Neural progenitor cell (in vitro differentiated cells): Measurements from ENCODE around the gene AOX1. TPM values are rescaled to one million over a fixed set of nuclear protein-coding genes. Genes with fewer than 3 reads are reported as not detected.

Experiments used
- DNase-seq: peaks from one replicate; pipeline ENCODE4 v3.0.0-alpha.2; 2016; ENCODE audit warnings: low spot score
- H2AFZ ChIP-seq: fragments of 200-600 bp; sonication (generic); replicated peaks from 2 replicates; pipeline ENCODE4 v1.6.1; 2016; ENCODE audit warnings: antibody characterized with exemption
- H3F3A ChIP-seq: fragments of 200-600 bp; sonication (generic); 2 replicates; pipeline ENCODE4 v1.6.1; 2016; ENCODE audit warnings: antibody characterized with exemption, low read depth
- H3K27ac ChIP-seq: fragments of 200-600 bp; sonication (generic); 2 replicates; pipeline ENCODE4 v1.5.1; 2016; ENCODE audit warnings: mild to moderate bottlenecking
- H3K27me3 ChIP-seq: fragments of 200-600 bp; sonication (generic); 2 replicates; pipeline ENCODE4 v1.6.1; 2016; ENCODE audit warnings: mild to moderate bottlenecking, moderate library complexity
- H3K36me3 ChIP-seq: fragments of 200-600 bp; sonication (generic); 2 replicates; pipeline ENCODE4 v1.5.1; 2016
- H3K4me1 ChIP-seq: fragments of 200-600 bp; sonication (generic); 2 replicates; pipeline ENCODE4 v1.6.1; 2016; ENCODE audit warnings: mixed run types
- H3K4me2 ChIP-seq: fragments of 200-600 bp; sonication (generic); 2 replicates; pipeline ENCODE4 v1.6.1; 2016
- H3K4me3 ChIP-seq: fragments of 200-600 bp; sonication (generic); 2 replicates; pipeline ENCODE4 v1.5.1; 2016
- H3K79me2 ChIP-seq: fragments of 200-600 bp; sonication (generic); 2 replicates; pipeline ENCODE4 v1.6.1; 2016; ENCODE audit warnings: low read depth
- H3K9ac ChIP-seq: fragments of 200-600 bp; sonication (generic); 2 replicates; pipeline ENCODE4 v1.6.1; 2016
- H3K9me3 ChIP-seq: fragments of 200-600 bp; sonication (generic); 2 replicates; pipeline ENCODE4 v1.5.1; 2016; ENCODE audit warnings: low read depth
- H4K20me1 ChIP-seq: fragments of 200-600 bp; sonication (generic); 2 replicates; pipeline ENCODE4 v1.6.1; 2016; ENCODE audit warnings: low read depth
- H3K27ac Mint-ChIP-seq: 3 replicates; pipeline ENCODE4 v1.8.0; 2021; ENCODE audit warnings: mixed read lengths
- H3K27me3 Mint-ChIP-seq: 2 replicates; pipeline ENCODE4 v1.8.0; 2022; ENCODE audit warnings: low read depth, mild to moderate bottlenecking, inconsistent platforms, moderate library complexity, mixed read lengths; ENCODE audit not compliant: insufficient read depth
- H3K36me3 Mint-ChIP-seq: 3 replicates; pipeline ENCODE4 v1.8.0; 2021; ENCODE audit warnings: mixed read lengths
- H3K4me1 Mint-ChIP-seq: 3 replicates; pipeline ENCODE4 v1.8.0; 2021; ENCODE audit warnings: mixed read lengths
- H3K4me3 Mint-ChIP-seq: 3 replicates; pipeline ENCODE4 v1.8.0; 2021; ENCODE audit warnings: mild to moderate bottlenecking, moderate library complexity, mixed read lengths
- H3K9me3 Mint-ChIP-seq: 3 replicates; pipeline ENCODE4 v1.8.0; 2020; ENCODE audit warnings: mixed read lengths
- CTCF ChIP-seq: fragments of 200-600 bp; sonication (generic); IDR thresholded peaks from 2 replicates; pipeline ENCODE4 v1.5.1; 2017; ENCODE audit warnings: antibody characterized with exemption, mild to moderate bottlenecking
- EZH2 ChIP-seq: fragments of 200-600 bp; sonication (generic); IDR thresholded peaks from 2 replicates; pipeline ENCODE4 v1.6.1; 2017; ENCODE audit warnings: antibody characterized with exemption, mild to moderate bottlenecking, moderate library complexity
- EZH2phosphoT487 ChIP-seq: fragments of 200-600 bp; sonication (generic); IDR thresholded peaks from 2 replicates; pipeline ENCODE4 v1.6.1; 2017; ENCODE audit warnings: antibody characterized with exemption
- total RNA-seq: library from RNA; depleted of rRNA; stranded (reverse); fragments of >200 nt; gene quantifications from 2 replicates; pipeline ENCODE4 v1.2.3, GENCODE V29; 2015; ENCODE audit warnings: low replicate concordance

Gene AOX1
- total RNA-seq, 1 donor from 2014 or later = 6.2 TPM

GRCh38 chr2:200591308-200591707 lies 5.5 kb downstream of the AOX1 start:
- peaks cover 10% of the 10 kb centered on the region for H3K27me3 Mint-ChIP-seq
- H3K27me3 ChIP-seq = peaks cover 8% of the 10 kb centered on the region
- no peaks in the 10 kb centered on the region for H3K36me3 ChIP-seq
- no peak overlapping the region for H2AFZ ChIP-seq
- H3K27ac ChIP-seq = no peak overlapping the region
- no peaks in the 10 kb centered on the region for H4K20me1 ChIP-seq
- no peak for TF ChIP-seq EZH2
- TF ChIP-seq EZH2phosphoT487 = no peak
- no peak for TF ChIP-seq CTCF
- H3K9me3 Mint-ChIP-seq = no peaks in the 10 kb centered on the region
- no peak overlapping the region for H3K4me2 ChIP-seq
- no peak overlapping the region for H3K4me3 Mint-ChIP-seq
- peaks cover 1% of the 10 kb centered on the region for H3K4me1 Mint-ChIP-seq
- no peak overlapping the region for H3K4me3 ChIP-seq
- peaks cover 5% of the 10 kb centered on the region for H3F3A ChIP-seq
- no peaks in the 10 kb centered on the region for H3K4me1 ChIP-seq
- no peaks in the 10 kb centered on the region for H3K79me2 ChIP-seq
- no peaks in the 10 kb centered on the region for H3K36me3 Mint-ChIP-seq
- H3K9me3 ChIP-seq = no peaks in the 10 kb centered on the region
- no peak overlapping the region for H3K9ac ChIP-seq
- DNase-seq = no peak
- H3K27ac Mint-ChIP-seq = no peak overlapping the region

- H3K79me2 ChIP-seq = no peaks in the 10 kb centered on the region
- H3K36me3 ChIP-seq = no peaks in the 10 kb centered on the region
- TF ChIP-seq EZH2phosphoT487 (no peak), CTCF (no peak), EZH2 (no peak)
- Mint-ChIP-seq H3K27ac (no peak overlapping the region), H3K4me3 (no peak overlapping the region), H3K27me3 (peaks cover 7% of the 10 kb centered on the region), H3K4me1 (no peaks in the 10 kb centered on the region), H3K9me3 (no peaks in the 10 kb centered on the region), H3K36me3 (no peaks in the 10 kb centered on the region)
- H4K20me1 ChIP-seq = no peaks in the 10 kb centered on the region
- H3K4me1 ChIP-seq = no peaks in the 10 kb centered on the region
- no peaks in the 10 kb centered on the region for H3K9me3 ChIP-seq
- H3K4me2 ChIP-seq = no peak overlapping the region
- H3K4me3 ChIP-seq = no peak overlapping the region
- no peaks in the 10 kb centered on the region for H3F3A ChIP-seq
- peak; percentile 9 for DNase-seq
- H3K27ac ChIP-seq = no peak overlapping the region
- H2AFZ ChIP-seq = no peak overlapping the region
- no peak overlapping the region for H3K9ac ChIP-seq
- H3K27me3 ChIP-seq = no peaks in the 10 kb centered on the region
Measured at GRCh38 chr2:200592406-200593075, 6.7 kb downstream of the AOX1 start.

- H3K27ac Mint-ChIP-seq = no peak overlapping the region
- DNase-seq = no peak
- no peak overlapping the region for H3K4me3 Mint-ChIP-seq
Measured at GRCh38 chr2:200593905-200594304, 8.1 kb downstream of the AOX1 start.

More at GRCh38 chr2:200593905-200594304, 8.1 kb downstream of the AOX1 start:
- Histone ChIP-seq H3K4me2 (no peak overlapping the region), H3K4me1 (no peaks in the 10 kb centered on the region), H3K9ac (no peak overlapping the region), H3K36me3 (no peaks in the 10 kb centered on the region), H3K4me3 (no peak overlapping the region), H4K20me1 (no peaks in the 10 kb centered on the region), H3K9me3 (no peaks in the 10 kb centered on the region), H3K79me2 (no peaks in the 10 kb centered on the region), H2AFZ (no peak overlapping the region), H3F3A (no peaks in the 10 kb centered on the region), H3K27me3 (no peaks in the 10 kb centered on the region), H3K27ac (no peak overlapping the region)
- TF ChIP-seq EZH2phosphoT487 (no peak), CTCF (no peak), EZH2 (no peak)
- H3K4me1 Mint-ChIP-seq = no peaks in the 10 kb centered on the region
- H3K27me3 Mint-ChIP-seq = peaks cover 4% of the 10 kb centered on the region
- no peaks in the 10 kb centered on the region for H3K9me3 Mint-ChIP-seq
- no peaks in the 10 kb centered on the region for H3K36me3 Mint-ChIP-seq
